ENCODE measurements around the gene ANKS6. TPM values are rescaled to one million over a fixed set of nuclear protein-coding genes. Genes with fewer than 3 reads are reported as not detected.

Gene ANKS6
- total RNA-seq, 1 experiment from 2014 or later: 39.2 TPM

DNA sequence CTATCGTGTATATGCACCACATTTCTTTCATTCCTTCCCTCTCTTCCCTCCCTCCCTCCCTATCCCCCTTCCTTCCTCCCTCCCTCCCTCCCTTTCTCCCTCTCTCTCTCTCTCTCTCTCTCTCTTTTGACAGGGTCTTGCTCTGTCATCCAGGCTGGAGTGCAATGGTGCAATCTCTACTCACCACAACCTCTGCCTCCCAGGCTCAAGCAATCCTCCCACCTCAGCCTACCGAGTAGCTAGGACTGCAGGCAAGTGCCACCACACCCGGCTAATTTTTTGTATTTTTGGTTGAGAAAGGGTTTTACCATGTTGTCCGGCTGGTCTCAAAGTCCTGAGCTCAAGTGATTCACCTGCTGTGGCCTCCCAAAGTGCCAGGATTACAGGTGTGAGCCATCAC, 1.1 kb upstream of the ANKS6 start:
- Histone ChIP-seq H3K4me2 (ENCODE audit: low read length) (no peak overlapping the region), H3K4me1 (ENCODE audit: control insufficient read depth in 1 of 2, insufficient read depth in 2 of 2, low read length in 2 of 2) (peaks cover 12 to 41% of the 10 kb centered on the region in 2 experiments), H3K9me3 (ENCODE audit: control insufficient read depth in 1 of 2, insufficient read depth in 1 of 2, low read depth in 1 of 2, low read length in 2 of 2) (peaks cover 0 to 8% of the 10 kb centered on the region in 2 experiments; a peak in 1 of 4 replicates), H3K27me3 (ENCODE audit: insufficient read depth, low read length) (no peaks in the 10 kb centered on the region), H4K20me1 (ENCODE audit: insufficient read depth) (no peaks in the 10 kb centered on the region), H3K27ac (ENCODE audit: low read depth, low read length) (no peak overlapping the region), H3K9ac (ENCODE audit: low read length) (no peak overlapping the region), H2AFZ (ENCODE audit: low read depth, low read length, poor library complexity, severe bottlenecking) (no peak overlapping the region), H3K9me2 (ENCODE audit: insufficient read depth) (no peaks in the 10 kb centered on the region), H3K36me3 (ENCODE audit: control insufficient read depth in 1 of 2, insufficient read depth in 2 of 2, low read length in 2 of 2) (no peaks in the 10 kb centered on the region), H3K79me2 (ENCODE audit: insufficient read depth, low read length) (peaks cover 32% of the 10 kb centered on the region), H3K4me3 (replicated peaks in 1 of 2; ENCODE audit: low read depth in 1 of 2, low read length in 2 of 2) (no peak overlapping the region)
- TF ChIP-seq, protein P1, sequence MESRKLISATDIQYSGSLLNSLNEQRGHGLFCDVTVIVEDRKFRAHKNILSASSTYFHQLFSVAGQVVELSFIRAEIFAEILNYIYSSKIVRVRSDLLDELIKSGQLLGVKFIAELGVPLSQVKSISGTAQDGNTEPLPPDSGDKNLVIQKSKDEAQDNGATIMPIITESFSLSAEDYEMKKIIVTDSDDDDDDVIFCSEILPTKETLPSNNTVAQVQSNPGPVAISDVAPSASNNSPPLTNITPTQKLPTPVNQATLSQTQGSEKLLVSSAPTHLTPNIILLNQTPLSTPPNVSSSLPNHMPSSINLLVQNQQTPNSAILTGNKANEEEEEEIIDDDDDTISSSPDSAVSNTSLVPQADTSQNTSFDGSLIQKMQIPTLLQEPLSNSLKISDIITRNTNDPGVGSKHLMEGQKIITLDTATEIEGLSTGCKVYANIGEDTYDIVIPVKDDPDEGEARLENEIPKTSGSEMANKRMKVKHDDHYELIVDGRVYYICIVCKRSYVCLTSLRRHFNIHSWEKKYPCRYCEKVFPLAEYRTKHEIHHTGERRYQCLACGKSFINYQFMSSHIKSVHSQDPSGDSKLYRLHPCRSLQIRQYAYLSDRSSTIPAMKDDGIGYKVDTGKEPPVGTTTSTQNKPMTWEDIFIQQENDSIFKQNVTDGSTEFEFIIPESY (IDR thresholded peaks at IDR 0.05; ENCODE audit: extremely low read depth, insufficient replicate concordance, low read length): no peak
- TF ChIP-seq ZNF274 (IDR thresholded peaks at IDR 0.05; ENCODE audit: low read depth, low read length) (no peak), SIN3A (IDR thresholded peaks at IDR 0.05; ENCODE audit: low read depth) (no peak), YY1 (IDR thresholded peaks at IDR 0.05; ENCODE audit: extremely low read depth, insufficient replicate concordance, low read depth, low read length) (no peak), JUND (IDR thresholded peaks at IDR 0.05) (no peak), SP1 (IDR thresholded peaks at IDR 0.05; ENCODE audit: low read depth) (no peak), POLR2AphosphoS5 (IDR thresholded peaks at IDR 0.05; ENCODE audit: low read depth, low read length) (no peak), EZH2 (IDR thresholded peaks at IDR 0.05) (no peak), ELF1 (IDR thresholded peaks at IDR 0.05; ENCODE audit: borderline replicate concordance, low read depth) (no peak), TCF7L2 (IDR thresholded peaks at IDR 0.05; ENCODE audit: borderline replicate concordance, extremely low read depth, insufficient read depth, insufficient read length) (no peak), POLR2A (IDR thresholded peaks at IDR 0.05; ENCODE audit: borderline replicate concordance, extremely low read depth, insufficient read depth, insufficient read length) (no peak)
- TF ChIP-seq, protein P2, sequence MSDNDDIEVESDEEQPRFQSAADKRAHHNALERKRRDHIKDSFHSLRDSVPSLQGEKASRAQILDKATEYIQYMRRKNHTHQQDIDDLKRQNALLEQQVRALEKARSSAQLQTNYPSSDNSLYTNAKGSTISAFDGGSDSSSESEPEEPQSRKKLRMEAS (IDR thresholded peaks at IDR 0.05): no peak
- TF ChIP-seq, protein P3, sequence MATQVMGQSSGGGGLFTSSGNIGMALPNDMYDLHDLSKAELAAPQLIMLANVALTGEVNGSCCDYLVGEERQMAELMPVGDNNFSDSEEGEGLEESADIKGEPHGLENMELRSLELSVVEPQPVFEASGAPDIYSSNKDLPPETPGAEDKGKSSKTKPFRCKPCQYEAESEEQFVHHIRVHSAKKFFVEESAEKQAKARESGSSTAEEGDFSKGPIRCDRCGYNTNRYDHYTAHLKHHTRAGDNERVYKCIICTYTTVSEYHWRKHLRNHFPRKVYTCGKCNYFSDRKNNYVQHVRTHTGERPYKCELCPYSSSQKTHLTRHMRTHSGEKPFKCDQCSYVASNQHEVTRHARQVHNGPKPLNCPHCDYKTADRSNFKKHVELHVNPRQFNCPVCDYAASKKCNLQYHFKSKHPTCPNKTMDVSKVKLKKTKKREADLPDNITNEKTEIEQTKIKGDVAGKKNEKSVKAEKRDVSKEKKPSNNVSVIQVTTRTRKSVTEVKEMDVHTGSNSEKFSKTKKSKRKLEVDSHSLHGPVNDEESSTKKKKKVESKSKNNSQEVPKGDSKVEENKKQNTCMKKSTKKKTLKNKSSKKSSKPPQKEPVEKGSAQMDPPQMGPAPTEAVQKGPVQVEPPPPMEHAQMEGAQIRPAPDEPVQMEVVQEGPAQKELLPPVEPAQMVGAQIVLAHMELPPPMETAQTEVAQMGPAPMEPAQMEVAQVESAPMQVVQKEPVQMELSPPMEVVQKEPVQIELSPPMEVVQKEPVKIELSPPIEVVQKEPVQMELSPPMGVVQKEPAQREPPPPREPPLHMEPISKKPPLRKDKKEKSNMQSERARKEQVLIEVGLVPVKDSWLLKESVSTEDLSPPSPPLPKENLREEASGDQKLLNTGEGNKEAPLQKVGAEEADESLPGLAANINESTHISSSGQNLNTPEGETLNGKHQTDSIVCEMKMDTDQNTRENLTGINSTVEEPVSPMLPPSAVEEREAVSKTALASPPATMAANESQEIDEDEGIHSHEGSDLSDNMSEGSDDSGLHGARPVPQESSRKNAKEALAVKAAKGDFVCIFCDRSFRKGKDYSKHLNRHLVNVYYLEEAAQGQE (IDR thresholded peaks at IDR 0.05; ENCODE audit: low read depth): no peak
- ATAC-seq (no peak), DNase-seq (ENCODE audit: low read depth, low spot score) (no peak)
- RAD21 ChIA-PET (ENCODE audit: low non-redundant PET in 1 of 2, low total read pairs in 2 of 2, uncharacterized antibody in 2 of 2, unreplicated experiment in 2 of 2): no interaction called here
- intact Hi-C loops (cut with micrococcal nuclease): no loop called here
- POLR2A ChIA-PET: no interaction called here
- CTCF ChIA-PET: no interaction called here
- no TSS peak for BruUV-seq (replicated peaks)

Measured in HCT116 (cell line).